ENCODE measurements around the gene RBBP6.

RBBP6 gene

GRCh38 chr16:24520983-24521382 is 18.4 kb upstream of the RBBP6 start:
- no peak for TF ChIP-seq CTCF (IDR thresholded peaks at IDR 0.05; ENCODE audit: extremely low read depth, insufficient read depth, missing control alignments)
- DNase-seq (ENCODE audit: low spot score): no peak
- in situ Hi-C loops (cut with MboI; ENCODE audit: low pct_unique_long_range_greater_than_20kb, low sequenced_read_pairs, unreplicated experiment): no loop called here

GRCh38 chr16:24522751-24523150 is 16.6 kb upstream of the RBBP6 start:
- in situ Hi-C loops (cut with MboI; ENCODE audit: low pct_unique_long_range_greater_than_20kb, low sequenced_read_pairs, unreplicated experiment): no loop called here
- DNase-seq (ENCODE audit: low spot score): no peak
- no peak for TF ChIP-seq CTCF (IDR thresholded peaks at IDR 0.05; ENCODE audit: extremely low read depth, insufficient read depth, missing control alignments)

- in situ Hi-C loops (cut with MboI; ENCODE audit: low pct_unique_long_range_greater_than_20kb, low sequenced_read_pairs, unreplicated experiment): no loop called here
- DNase-seq (ENCODE audit: low spot score): no peak
- TF ChIP-seq CTCF (IDR thresholded peaks at IDR 0.05; ENCODE audit: extremely low read depth, insufficient read depth, missing control alignments): no peak
Measured at GRCh38 chr16:24523569-24523968, 15.8 kb upstream of the RBBP6 start.

GRCh38 chr16:24524855-24525677 is 14.3 kb upstream of the RBBP6 start:
- in situ Hi-C loops (cut with MboI; ENCODE audit: low pct_unique_long_range_greater_than_20kb, low sequenced_read_pairs, unreplicated experiment): no loop called here
- no peak for DNase-seq (ENCODE audit: low spot score)
- TF ChIP-seq CTCF (IDR thresholded peaks at IDR 0.05; ENCODE audit: extremely low read depth, insufficient read depth, missing control alignments): no peak

- in situ Hi-C loops (cut with MboI; ENCODE audit: low pct_unique_long_range_greater_than_20kb, low sequenced_read_pairs, unreplicated experiment): no loop called here
- DNase-seq (ENCODE audit: low spot score): no peak
- TF ChIP-seq CTCF (IDR thresholded peaks at IDR 0.05; ENCODE audit: extremely low read depth, insufficient read depth, missing control alignments): no peak
Measured at GRCh38 chr16:24525970-24526559, 13.3 kb upstream of the RBBP6 start.

GRCh38 chr16:24526701-24527495 is 12.5 kb upstream of the RBBP6 start:
- in situ Hi-C loops (cut with MboI; ENCODE audit: low pct_unique_long_range_greater_than_20kb, low sequenced_read_pairs, unreplicated experiment): no loop called here
- no peak for DNase-seq (ENCODE audit: low spot score)
- no peak for TF ChIP-seq CTCF (IDR thresholded peaks at IDR 0.05; ENCODE audit: extremely low read depth, insufficient read depth, missing control alignments)

Data from GM13977 (cell line).